22Rv1 (cell line): Measurements from ENCODE around the gene LRSAM1.

ENCODE experiments used
- CTCF ChIP-seq: fragments of 450-650 bp; IDR thresholded peaks from 2 replicates; pipeline ENCODE4 v1.5.1; 2017; ENCODE audit warnings: mild to moderate bottlenecking
- ZFX ChIP-seq: fragments of 450-650 bp; IDR thresholded peaks from 2 replicates; pipeline ENCODE4 v1.6.1; 2017; ENCODE audit warnings: antibody characterized with exemption, borderline replicate concordance

GRCh38 chr9:127497656-127498290 is 46.5 kb downstream of the LRSAM1 start:
- no peak for TF ChIP-seq CTCF
- no peak for TF ChIP-seq ZFX
